Measurements from ENCODE around the gene CALN1. TPM values are rescaled to one million over a fixed set of nuclear protein-coding genes. Genes with fewer than 3 reads are reported as not detected.

The CALN1 gene
- total and polyA plus RNA-seq, 2 of the 8 experiments (the other 6 are each of a cell fraction or from before 2014, with no cell fraction given): 6.4 to 15.2 TPM

GRCh38 chr7:72313906-72314305, 98.2 kb downstream of the CALN1 start (continued):
- TF ChIP-seq KDM4A (IDR thresholded peaks at IDR 0.05; ENCODE audit: low read depth, low read length, severe bottlenecking): no peak
- no peak for TF ChIP-seq TAF1 (IDR thresholded peaks at IDR 0.05; ENCODE audit: low read depth, low read length)
- no peak for TF ChIP-seq ZNF274 (IDR thresholded peaks at IDR 0.05; ENCODE audit: borderline replicate concordance, extremely low read depth, low read length)

All from H1 (cell line).